PC-9 (cell line): Measurements from ENCODE around the gene MYL12A. TPM values are rescaled to one million over a fixed set of nuclear protein-coding genes. Genes with fewer than 3 reads are reported as not detected.

Source experiments
- BruUV-seq: library from RNA; stranded (reverse); fragments of 400-500 nt; replicated peaks from 2 replicates; lab custom pipeline; 2021; lab: Mats Ljungman, UMichigan
- CTCF ChIA-PET: fragments of 300-600 bp; sonication (Branson Sonifier 250); formaldehyde crosslinking; loops from one replicate; lab custom pipeline; 2022; ENCODE audit warnings: antibody characterized with exemption; lab: Charles Lee
- POLR2A ChIA-PET: fragments of 300-600 bp; sonication (Branson Sonifier 250); formaldehyde crosslinking; loops from one replicate; lab custom pipeline; 2022; ENCODE audit warnings: antibody characterized with exemption; ENCODE audit not compliant: unreplicated experiment; lab: Charles Lee
- DNase-seq, 2 experiments: peaks; one replicate each; pipeline versions ENCODE4 v3.0.0 to v3.0.0-alpha.2; 2015 to 2022; ENCODE audit warnings: mixed read lengths in 1 of 2
- H2AFZ ChIP-seq: fragments of 200-600 bp; sonication (generic); 2 replicates; pipeline ENCODE4 v1.8.1; 2017; ENCODE audit warnings: antibody characterized with exemption
- H3F3A ChIP-seq: fragments of 200-600 bp; sonication (generic); 2 replicates; pipeline ENCODE4 v1.8.1; 2017; ENCODE audit warnings: antibody characterized with exemption, mild to moderate bottlenecking, low read depth; ENCODE audit not compliant: insufficient read depth
- H3K27ac ChIP-seq: fragments of 200-600 bp; sonication (generic); 2 replicates; pipeline ENCODE4 v1.6.1; 2016; ENCODE audit warnings: mixed run types
- H3K27me3 ChIP-seq: fragments of 200-600 bp; sonication (generic); 2 replicates; pipeline ENCODE4 v1.6.1; 2016; ENCODE audit warnings: low read depth, mixed run types; ENCODE audit not compliant: insufficient read depth
- H3K36me3 ChIP-seq: fragments of 200-600 bp; sonication (generic); 2 replicates; pipeline ENCODE4 v1.6.1; 2016; ENCODE audit warnings: low read depth, mixed run types
- H3K4me1 ChIP-seq: fragments of 200-600 bp; sonication (generic); replicated peaks from 2 replicates; pipeline ENCODE4 v1.6.1; 2016; ENCODE audit warnings: mixed run types; ENCODE audit not compliant: insufficient read depth
- H3K4me2 ChIP-seq: fragments of 200-600 bp; sonication (generic); 2 replicates; pipeline ENCODE4 v1.6.1; 2017; ENCODE audit warnings: mixed run types
- H3K4me3 ChIP-seq: fragments of 200-600 bp; sonication (generic); 2 replicates; pipeline ENCODE4 v1.6.1; 2016; ENCODE audit warnings: mixed run types
- H3K79me2 ChIP-seq: fragments of 200-600 bp; sonication (generic); 2 replicates; pipeline ENCODE4 v1.6.1; 2017; ENCODE audit warnings: low read depth, mixed run types
- H3K9me2 ChIP-seq: fragments of 200-600 bp; sonication (generic); 2 replicates; pipeline ENCODE4 v1.8.1; 2017; ENCODE audit warnings: mild to moderate bottlenecking; ENCODE audit not compliant: insufficient read depth
- H3K9me3 ChIP-seq: fragments of 200-600 bp; sonication (generic); 2 replicates; pipeline ENCODE4 v1.8.1; 2016; ENCODE audit warnings: low read depth; ENCODE audit not compliant: insufficient read depth
- H4K20me1 ChIP-seq: fragments of 200-600 bp; sonication (generic); 2 replicates; pipeline ENCODE4 v1.8.1; 2017; ENCODE audit not compliant: insufficient read depth
- CTCF ChIP-seq: fragments of 200-600 bp; sonication (generic); conservative IDR thresholded peaks from 2 replicates; pipeline ENCODE4 v1.6.1; 2017; ENCODE audit warnings: mixed run types, antibody characterized with exemption, mild to moderate bottlenecking, moderate library complexity
- EZH2 ChIP-seq: fragments of 200-600 bp; sonication (generic); IDR thresholded peaks from 2 replicates; pipeline ENCODE4 v1.8.0; 2017; ENCODE audit warnings: antibody characterized with exemption, low read depth
- intact Hi-C: fragments of 100-400 bp; cut with micrococcal nuclease; formaldehyde crosslinking; loops from one replicate; pipeline ENCODE4 v1.10.0; 2022; ENCODE audit not compliant: unreplicated experiment
- total RNA-seq: library from RNA; stranded (reverse); gene quantifications from 2 replicates; pipeline ENCODE4 v1.2.3, GENCODE V29; 2021

The MYL12A gene
- total RNA-seq, 1 experiment from 2014 or later: 532 TPM

- Histone ChIP-seq H2AFZ (no peak overlapping the region), H3F3A (peaks cover 23% of the 10 kb centered on the region), H3K79me2 (no peaks in the 10 kb centered on the region), H3K27me3 (no peaks in the 10 kb centered on the region), H3K9me3 (peaks cover 28% of the 10 kb centered on the region), H3K27ac (no peak overlapping the region), H3K4me1 (peaks cover 24% of the 10 kb centered on the region), H3K4me2 (no peak overlapping the region), H3K4me3 (no peak overlapping the region), H3K36me3 (0 out of 2 replicates have a peak, but pooled peaks cover 6% of the 10 kb centered on the region), H3K9me2 (no peaks in the 10 kb centered on the region), H4K20me1 (no peaks in the 10 kb centered on the region)
- intact Hi-C loops: loop anchor here (1.0 to 5.0 kb wide), 3 partner anchors 38 to 368 kb away; no protein-coding TSS in a partner anchor
- POLR2A ChIA-PET: interaction anchor here (0.6 to 0.7 kb wide), 4 partner anchors 163 to 585 kb away, joined by 3 to 31 read pairs (median 7); no protein-coding TSS in a partner anchor
- no peak for TF ChIP-seq CTCF
- TF ChIP-seq EZH2: no peak
- no TSS peak for BruUV-seq
- peak; percentile 39 to 55 for DNase-seq
- CTCF ChIA-PET: interaction anchor here (1.6 kb wide), 1 partner anchor 13 kb away, joined by 6 read pairs; no protein-coding TSS in a partner anchor
These were observed 36.9 kb downstream of the MYL12A start for GRCh38 chr18:3284501-3284900.

- BruUV-seq: no TSS peak
- POLR2A ChIA-PET: interaction anchor here (0.6 kb wide), 1 partner anchor 168 kb away, joined by 11 read pairs; no protein-coding TSS in a partner anchor
These were observed 38.6 kb downstream of the MYL12A start for GRCh38 chr18:3286159-3286558.

More at GRCh38 chr18:3286159-3286558, 38.6 kb downstream of the MYL12A start:
- 0 out of 2 replicates have a peak, but pooled peaks cover 6% of the 10 kb centered on the region for H3K36me3 ChIP-seq
- no peak overlapping the region for H3K4me2 ChIP-seq
- no peak for DNase-seq
- CTCF ChIA-PET: interaction anchor here (0.7 kb wide), 1 partner anchor 160 kb away, joined by 4 read pairs; no protein-coding TSS in a partner anchor
- no peak overlapping the region for H3K4me3 ChIP-seq
- no peaks in the 10 kb centered on the region for H3K9me2 ChIP-seq
- H3K79me2 ChIP-seq: no peaks in the 10 kb centered on the region
- H3K27ac ChIP-seq: no peak overlapping the region
- H3K4me1 ChIP-seq: peaks cover 24% of the 10 kb centered on the region
- peaks cover 45% of the 10 kb centered on the region for H3K9me3 ChIP-seq
- peaks cover 11% of the 10 kb centered on the region for H3F3A ChIP-seq
- H3K27me3 ChIP-seq: no peaks in the 10 kb centered on the region
- no peak overlapping the region for H2AFZ ChIP-seq
- intact Hi-C loops: no loop called here
- no peaks in the 10 kb centered on the region for H4K20me1 ChIP-seq
- TF ChIP-seq CTCF: no peak
- no peak for TF ChIP-seq EZH2
